ENCODE measurements around the gene CYP11A1. TPM values are rescaled to one million over a fixed set of nuclear protein-coding genes. Genes with fewer than 3 reads are reported as not detected.

The CYP11A1 gene
- total RNA-seq, 1 donor from 2014 or later, result 1.1 TPM

DNA sequence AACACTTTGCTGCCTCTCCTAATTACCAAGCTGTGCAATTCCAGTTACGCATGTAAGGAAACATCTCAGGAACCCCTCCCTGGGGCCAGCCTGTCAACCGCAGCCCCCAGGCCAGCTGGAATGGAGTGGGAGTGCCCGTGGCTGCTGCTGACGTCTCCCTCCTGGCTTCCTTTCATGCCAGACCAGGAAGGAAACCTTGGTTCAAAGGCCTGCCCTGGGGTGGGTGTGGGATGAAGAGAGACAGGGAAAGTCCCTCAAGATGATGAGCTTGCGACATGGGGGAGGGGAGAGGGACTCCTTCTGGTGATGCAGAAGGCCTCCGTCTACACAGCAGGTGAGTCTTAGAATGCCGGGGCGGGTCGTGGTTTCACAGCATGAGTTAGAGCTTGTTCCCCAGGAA, 11.4 kb upstream of the CYP11A1 start:
- Histone ChIP-seq H3K9me3 (no peaks in the 10 kb centered on the region), H3K27ac (no peak overlapping the region), H3K4me1 (peaks cover 11% of the 10 kb centered on the region), H3K27me3 (no peaks in the 10 kb centered on the region), H3K36me3 (no peaks in the 10 kb centered on the region), H3K4me3 (no peak overlapping the region)
- TF ChIP-seq CTCF (IDR thresholded peaks at IDR 0.05), result no peak
- DNase-seq (no peak), ATAC-seq (no peak)
- intact Hi-C loops (cut with DNase I), result no loop called here

DNA sequence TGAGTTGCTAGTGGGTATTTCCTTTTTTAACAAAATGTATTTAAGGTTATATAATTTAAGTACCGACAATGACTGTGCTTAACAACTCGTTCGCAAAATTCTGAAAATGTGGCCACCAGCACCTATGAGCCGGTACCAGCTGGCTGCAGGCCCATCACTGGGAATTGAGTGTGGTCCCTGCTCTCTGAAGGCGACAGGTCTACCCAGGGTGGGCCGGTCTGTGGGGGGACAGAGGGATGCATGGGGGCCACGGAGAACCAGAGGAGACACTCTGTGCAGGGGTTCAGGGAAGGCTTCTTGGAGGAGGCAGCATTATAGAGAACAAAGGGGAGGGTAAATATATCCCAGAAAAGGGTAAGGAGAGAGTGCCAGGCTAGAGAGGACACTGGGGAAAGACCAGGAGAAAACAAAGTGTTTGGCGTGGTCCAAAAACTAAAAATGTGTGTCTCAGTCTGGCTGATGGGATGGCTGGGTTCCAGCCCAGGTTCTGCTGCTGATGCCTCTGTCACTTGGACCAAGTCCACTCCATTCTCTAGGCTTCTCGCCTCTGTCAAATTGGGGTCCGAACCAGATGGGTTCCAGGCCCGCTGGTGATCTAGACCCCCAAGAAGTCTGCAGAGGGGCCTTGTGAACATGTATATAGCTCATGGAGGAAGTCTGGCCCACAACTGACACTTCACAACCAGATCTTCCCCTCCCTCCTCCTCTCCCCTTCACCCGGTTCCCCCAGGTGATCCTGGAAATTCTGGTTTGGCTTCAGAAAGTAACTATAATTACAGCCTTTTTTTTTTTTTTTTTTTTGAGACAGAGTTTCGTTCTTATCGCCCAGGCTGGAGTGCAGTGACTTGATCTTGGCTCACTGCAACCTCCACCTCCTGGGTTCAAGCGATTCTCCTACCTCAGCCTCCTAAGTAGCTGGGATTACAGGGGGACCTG, 10.7 kb upstream of the CYP11A1 start:
- TF ChIP-seq CTCF (IDR thresholded peaks at IDR 0.05), result no peak
- Histone ChIP-seq H3K4me3 (no peak overlapping the region), H3K4me1 (peaks cover 13% of the 10 kb centered on the region), H3K27me3 (no peaks in the 10 kb centered on the region), H3K9me3 (no peaks in the 10 kb centered on the region), H3K36me3 (no peaks in the 10 kb centered on the region), H3K27ac (no peak overlapping the region)
- no peak for ATAC-seq
- intact Hi-C loops (cut with DNase I), result no loop called here
- DNase-seq, result no peak

DNA sequence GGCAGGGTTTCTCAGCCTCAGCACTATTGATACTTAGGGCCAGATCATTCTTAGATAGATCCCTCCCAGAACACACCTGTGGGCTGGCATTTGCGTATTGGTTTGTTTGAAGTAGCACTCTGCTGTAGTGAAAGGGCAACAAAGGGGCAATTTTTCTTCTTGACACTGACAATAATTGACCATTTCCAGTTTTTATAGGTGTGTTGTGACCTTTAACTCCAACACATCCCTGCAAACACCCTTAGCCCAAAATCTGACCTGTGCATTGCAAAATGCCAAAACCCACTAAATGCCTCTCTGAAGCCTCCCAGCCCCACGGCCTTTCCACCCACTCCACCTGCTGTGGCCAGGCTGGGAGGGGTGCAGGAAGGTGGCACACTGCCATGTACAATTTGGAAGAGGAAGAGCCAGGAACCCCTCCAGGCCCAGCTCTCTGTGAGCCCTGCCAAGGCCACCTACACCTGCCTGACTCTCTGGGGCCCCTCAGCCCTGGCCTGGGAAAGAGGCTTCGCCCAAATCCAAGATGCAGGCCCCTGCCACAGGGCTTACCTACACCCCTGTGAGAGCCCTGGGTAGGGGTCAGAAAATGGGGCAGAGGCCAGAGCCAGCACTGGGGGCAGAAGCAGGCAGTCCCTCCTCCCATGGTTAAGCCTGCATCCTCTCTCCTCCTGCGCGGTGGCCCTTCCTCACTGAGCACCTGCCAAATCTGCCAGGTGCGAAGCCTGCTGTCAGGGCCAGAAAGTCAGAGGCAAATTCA, 9.6 kb upstream of the CYP11A1 start:
- Histone ChIP-seq H3K27me3 (no peaks in the 10 kb centered on the region), H3K36me3 (no peaks in the 10 kb centered on the region), H3K27ac (no peak overlapping the region), H3K4me3 (no peak overlapping the region), H3K9me3 (no peaks in the 10 kb centered on the region), H3K4me1 (peaks cover 13% of the 10 kb centered on the region)
- intact Hi-C loops (cut with DNase I), result no loop called here
- no peak for DNase-seq
- no peak for TF ChIP-seq CTCF (IDR thresholded peaks at IDR 0.05)
- ATAC-seq, result no peak

GRCh38 chr15:74376226-74376625, 8.8 kb upstream of the CYP11A1 start:
- Histone ChIP-seq H3K36me3 (no peaks in the 10 kb centered on the region), H3K4me1 (peaks cover 13% of the 10 kb centered on the region), H3K9me3 (no peaks in the 10 kb centered on the region), H3K27ac (no peak overlapping the region), H3K4me3 (no peak overlapping the region), H3K27me3 (no peaks in the 10 kb centered on the region)
- intact Hi-C loops (cut with DNase I), result no loop called here
- no peak for ATAC-seq
- no peak for DNase-seq
- no peak for TF ChIP-seq CTCF (IDR thresholded peaks at IDR 0.05)

DNA sequence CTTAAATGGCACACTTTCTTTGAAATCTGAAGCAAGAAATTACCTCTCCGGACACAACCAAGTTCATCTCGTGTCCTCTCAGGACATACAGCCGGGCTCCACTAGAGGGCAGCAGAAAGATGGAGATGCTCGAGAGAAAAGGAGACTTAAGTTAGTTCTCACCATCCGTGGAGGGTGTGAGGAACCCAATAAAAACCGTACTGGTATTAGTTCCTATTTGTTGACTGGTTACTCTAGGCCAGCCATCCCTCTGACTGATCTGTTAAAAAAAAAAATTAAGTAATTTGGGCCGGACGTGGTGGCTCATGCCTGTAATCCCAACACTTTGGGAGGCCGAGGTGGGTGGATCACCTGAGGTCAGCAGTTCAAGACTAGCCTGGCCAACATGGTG, 7.9 kb upstream of the CYP11A1 start:
- DNase-seq, result peak; percentile 81
- no peak overlapping the region for H3K27ac ChIP-seq
- peaks cover 13% of the 10 kb centered on the region for H3K4me1 ChIP-seq
- no peaks in the 10 kb centered on the region for H3K9me3 ChIP-seq
- peak; percentile 92 for TF ChIP-seq CTCF (IDR thresholded peaks at IDR 0.05)
- H3K27me3 ChIP-seq, result no peaks in the 10 kb centered on the region
- H3K4me3 ChIP-seq, result no peak overlapping the region
- ATAC-seq, result peak; percentile 69
- no peaks in the 10 kb centered on the region for H3K36me3 ChIP-seq
- intact Hi-C loops (cut with DNase I), result no loop called here

Measured in upper lobe of right lung (tissue), 1 donor.